ENCODE measurements around the gene RXRB. TPM values are rescaled to one million over a fixed set of nuclear protein-coding genes. Genes with fewer than 3 reads are reported as not detected.
"Not testable (repeated sequence)": the region's sequence is repeated elsewhere in the genome, so short reads cannot be mapped to it uniquely, and the experiment has no call there.

The RXRB gene
- polyA plus RNA-seq, 3 donors: 22.7 to 31.3 (median 29.6) TPM

DNA sequence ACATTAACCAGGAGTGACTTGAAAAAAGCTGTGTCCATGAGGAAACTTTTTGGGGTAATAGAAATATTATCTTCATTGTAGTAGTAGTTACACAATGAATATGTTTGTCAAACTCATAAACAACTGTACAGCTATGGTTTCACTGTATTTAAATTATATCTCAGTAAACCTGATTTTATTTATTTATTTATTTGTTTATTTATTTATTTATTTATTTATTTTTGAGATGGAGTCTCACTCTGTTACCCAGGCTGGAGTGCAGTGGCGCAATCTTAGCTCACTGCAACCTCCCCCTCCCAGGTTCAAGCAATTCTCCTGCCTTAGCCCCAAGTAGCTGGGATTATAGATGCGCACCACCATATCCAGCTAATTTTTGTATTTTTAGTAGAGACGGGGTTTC, 49.9 kb downstream of the RXRB start:
- H3K27ac ChIP-seq (ENCODE audit: low read depth, low read length): not testable (repeated sequence)
- 83 to 95% (median 93%) methylated on average over 3 of the region's 3 CpGs for WGBS, 3 donors

DNA sequence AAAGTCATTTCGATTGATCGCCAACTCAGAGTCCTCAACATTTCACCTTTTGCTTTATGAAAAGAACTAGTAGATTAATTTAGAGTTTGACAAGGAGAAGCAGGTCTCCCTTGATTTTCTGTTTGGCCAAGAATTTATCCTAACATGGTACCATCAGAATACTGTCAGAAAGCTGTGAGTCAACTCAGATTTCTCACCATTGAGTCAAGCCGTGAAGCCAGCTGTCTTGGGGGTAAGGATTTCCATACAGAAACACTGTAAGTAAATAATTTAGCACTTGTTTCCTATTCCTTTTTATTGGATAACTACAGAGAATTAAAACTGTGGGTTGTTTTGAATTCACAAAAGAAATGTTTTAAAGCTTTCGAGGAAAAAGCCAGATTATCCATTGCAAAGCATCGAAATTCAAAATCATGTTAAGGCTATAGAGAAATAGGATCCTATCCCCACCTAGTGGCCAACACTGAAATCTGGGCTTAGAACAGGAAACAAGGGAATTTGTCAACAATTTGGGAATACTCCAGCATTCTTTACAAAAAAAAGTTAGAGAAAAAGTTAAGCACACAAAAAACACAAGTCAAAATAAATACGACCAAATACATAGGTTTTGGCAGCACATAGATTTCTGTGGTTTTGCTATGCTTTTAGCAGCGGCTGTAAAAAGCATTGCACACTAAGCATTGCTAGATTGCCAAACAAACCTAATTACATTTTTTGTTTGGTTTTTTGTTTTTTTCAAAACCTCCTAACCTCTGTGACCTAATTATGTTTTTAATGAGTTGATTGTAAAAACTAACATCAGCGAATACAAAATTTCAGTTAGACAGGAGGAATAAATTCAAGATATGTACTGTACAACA, 52.4 kb downstream of the RXRB start:
- no peak overlapping the region for H3K27ac ChIP-seq (ENCODE audit: low read depth, low read length)
- 41 to 47% (median 42%) methylated on average over 8 of the region's 8 CpGs for WGBS, 3 donors

GRCh38 chr6:33144373-33144772, 56.1 kb downstream of the RXRB start:
- H3K27ac ChIP-seq (ENCODE audit: low read depth, low read length): no peak overlapping the region
- WGBS, 3 donors: 8 to 17% (median 14%) methylated on average over 1 of the region's 1 CpG

Other genes with a start within 250 kb of the RXRB start
- 10 to 100 TPM; 14.2 to 70.0 (median 55.4) TPM for gene HLA-DMA, start 247.6 kb downstream of the RXRB start, polyA plus RNA-seq
- 100 to 1,000 TPM in 2 of 3 donors, 10 to 100 TPM in 1; 83.9 to 118 (median 116) TPM for gene BRD2, start 232.1 kb downstream of the RXRB start, polyA plus RNA-seq
- 1 to 10 TPM; 1.5 to 3.3 (median 1.6) TPM for gene HLA-DOA, start 191.1 kb downstream of the RXRB start, polyA plus RNA-seq
- 10 to 100 TPM; 10.4 to 50.7 (median 20.9) TPM for gene HLA-DPA1, start 127.0 kb downstream of the RXRB start, polyA plus RNA-seq
- 10 to 100 TPM; 26.1 to 49.8 (median 48.0) TPM for gene HLA-DPB1, start 124.7 kb downstream of the RXRB start, polyA plus RNA-seq
- 1 to 10 TPM in 1 of 3 donors, under 1 TPM in 2; 0.28 to 2.6 (median 0.88) TPM for gene COL11A2, start 8.2 kb downstream of the RXRB start, polyA plus RNA-seq
- 100 to 1,000 TPM in 1 of 3 donors, 10 to 100 TPM in 2; 51.4 to 112 (median 72.1) TPM for gene SLC39A7, start 202 bp upstream of the RXRB start, polyA plus RNA-seq
- gene HSD17B8, start 4.0 kb upstream of the RXRB start, polyA plus RNA-seq: 10 to 100 TPM in 2 of 3 donors, 1 to 10 TPM in 1; 5.7 to 51.7 (median 14.4) TPM
- gene RING1, start 7.8 kb upstream of the RXRB start, polyA plus RNA-seq: 10 to 100 TPM; 23.7 to 42.5 (median 40.5) TPM
- 10 to 100 TPM; 34.7 to 40.3 (median 36.9) TPM for gene VPS52, start 71.2 kb upstream of the RXRB start, polyA plus RNA-seq
- 1,000 to 10,000 TPM; 3,971 to 5,636 (median 5,545) TPM for gene RPS18, start 71.4 kb upstream of the RXRB start, polyA plus RNA-seq
- gene B3GALT4, start 76.5 kb upstream of the RXRB start, polyA plus RNA-seq: 1 to 10 TPM; 4.0 to 9.3 (median 8.5) TPM
- gene WDR46, start 88.6 kb upstream of the RXRB start, polyA plus RNA-seq: 10 to 100 TPM; 27.5 to 47.4 (median 42.7) TPM
- gene PFDN6, start 88.9 kb upstream of the RXRB start, polyA plus RNA-seq: 100 to 1,000 TPM in 1 of 3 donors, 10 to 100 TPM in 2; 47.0 to 131 (median 77.7) TPM
- 10 to 100 TPM; 33.1 to 64.3 (median 49.0) TPM for gene RGL2, start 98.3 kb upstream of the RXRB start, polyA plus RNA-seq
- gene TAPBP, start 113.4 kb upstream of the RXRB start, polyA plus RNA-seq: 10 to 100 TPM; 14.2 to 29.9 (median 26.3) TPM
- 10 to 100 TPM in 2 of 3 donors, 1 to 10 TPM in 1; 8.9 to 13.5 (median 13.4) TPM for gene ZBTB22, start 117.1 kb upstream of the RXRB start, polyA plus RNA-seq
- gene DAXX, start 122.3 kb upstream of the RXRB start, polyA plus RNA-seq: 10 to 100 TPM; 19.6 to 35.4 (median 34.0) TPM
- under 1 TPM; 0.55 to 0.56 (median 0.56) TPM for gene KIFC1, start 191.2 kb upstream of the RXRB start, polyA plus RNA-seq
- gene PHF1, start 210.3 kb upstream of the RXRB start, polyA plus RNA-seq: 100 to 1,000 TPM in 1 of 3 donors, 10 to 100 TPM in 2; 52.3 to 106 (median 73.9) TPM
- 100 to 1,000 TPM; 123 to 153 (median 148) TPM for gene CUTA, start 217.4 kb upstream of the RXRB start, polyA plus RNA-seq
- gene SYNGAP1, start 219.4 kb upstream of the RXRB start, polyA plus RNA-seq: 10 to 100 TPM in 1 of 3 donors, 1 to 10 TPM in 2; 4.2 to 16.1 (median 7.2) TPM